Tibial artery (tissue), 4 donors: ENCODE data around the gene RLN3.

Experiments used
- DNase-seq, 2 donors: peaks; one replicate each; pipeline ENCODE4 v3.0.0-alpha.2; 2019
- H3K27ac ChIP-seq, 2 donors: fragments of 200-600 bp; sonication (generic) in 1 of 2; 1 replicate in 1 of 2; 2 replicates in 1 of 2; pipeline ENCODE4 v1.5.1; 2018 to 2019; ENCODE audit warnings: mild to moderate bottlenecking in 1 of 2
- H3K27me3 ChIP-seq, 2 donors: fragments of 200-600 bp; sonication (generic) in 1 of 2; one replicate each; pipeline versions ENCODE4 v1.5.1 to v1.6.0; 2016 to 2019
- H3K36me3 ChIP-seq, 3 donors: fragments of 200-600 bp; sonication (generic) in 2 of 3; one replicate each; pipeline ENCODE4 v1.5.1; 2016 to 2019; ENCODE audit warnings: mild to moderate bottlenecking in 2 of 3
- H3K4me1 ChIP-seq, 4 donors: fragments of 200-600 bp; sonication (generic) in 2 of 4; 1 replicate in 3 of 4; 2 replicates in 1 of 4; pipeline ENCODE4 v1.5.1; 2016 to 2019
- H3K4me3 ChIP-seq, 2 donors: fragments of 200-600 bp; sonication (generic) in 1 of 2; 1 replicate in 1 of 2; 2 replicates in 1 of 2; pipeline ENCODE4 v1.5.1; 2018 to 2019; ENCODE audit warnings: mild to moderate bottlenecking in 2 of 2
- H3K9me3 ChIP-seq, 3 donors: fragments of 200-600 bp; sonication (generic) in 1 of 3; one replicate each; pipeline ENCODE4 v1.5.1; 2016 to 2019
- CTCF ChIP-seq, 2 experiments: fragments of 200-600 bp in 1 of 2; fragments of 450-650 bp in 1 of 2; IDR thresholded peaks; one replicate each; pipeline ENCODE4 v1.5.1; 2017 to 2019; ENCODE audit warnings: antibody characterized with exemption in 2 of 2, mild to moderate bottlenecking in 1 of 2, moderate library complexity in 1 of 2
- intact Hi-C: fragments of 100-400 bp; cut with DNase I; formaldehyde crosslinking; loops from one replicate; pipeline ENCODE4 v1.15.0; 2023; ENCODE audit warnings: low total_unique reads

The RLN3 gene

GRCh38 chr19:14027856-14028450 lies at the start of gene RLN3:
Gene RLN3 (plus strand): TSS chr19:14028148. CDS start chr19:14028205, 57 bp downstream.
- no peak for DNase-seq
- intact Hi-C loops, result no loop called here

GRCh38 chr19:13978351-13979243 lies 49.4 kb upstream of the RLN3 start:
- TF ChIP-seq CTCF (IDR thresholded peaks at IDR 0.05), result no peak
- peak; percentile 89 to 93 for DNase-seq
- Histone ChIP-seq H3K4me1 (peaks cover 0 to 30% (median 19%) of the 10 kb centered on the region in 4 donors), H3K9me3 (no peaks in the 10 kb centered on the region), H3K36me3 (peaks cover 0 to 47% (median 5%) of the 10 kb centered on the region in 3 donors), H3K27me3 (no peaks in the 10 kb centered on the region), H3K27ac (peak overlapping the region; percentile 73 to 76), H3K4me3 (peak overlapping the region; percentile 54 to 63)
- intact Hi-C loops, result no loop called here

More at GRCh38 chr19:14027856-14028450, at the start of gene RLN3:
- TF ChIP-seq CTCF (IDR thresholded peaks at IDR 0.05), result no peak
- H3K27me3 ChIP-seq, result peaks cover 0 to 22% of the 10 kb centered on the region in 2 donors
- peaks cover 7 to 12% (median 10%) of the 10 kb centered on the region in 4 donors for H3K4me1 ChIP-seq
- H3K36me3 ChIP-seq, result no peaks in the 10 kb centered on the region
- no peaks in the 10 kb centered on the region for H3K9me3 ChIP-seq
- no peak within 1 kb of the TSS for H3K4me3 ChIP-seq
- no peak within 1 kb of the TSS for H3K27ac ChIP-seq

GRCh38 chr19:13979244-13979615 lies 48.7 kb upstream of the RLN3 start:
- no peak for DNase-seq
- Histone ChIP-seq H3K27me3 (no peaks in the 10 kb centered on the region), H3K36me3 (peaks cover 0 to 47% (median 5%) of the 10 kb centered on the region in 3 donors), H3K9me3 (no peaks in the 10 kb centered on the region), H3K4me3 (peak overlapping the region; percentile 54 to 63), H3K4me1 (peaks cover 0 to 30% (median 19%) of the 10 kb centered on the region in 4 donors), H3K27ac (peak overlapping the region; percentile 73 to 76)
- intact Hi-C loops, result no loop called here
- no peak for TF ChIP-seq CTCF (IDR thresholded peaks at IDR 0.05)

- Histone ChIP-seq H3K27me3 (no peaks in the 10 kb centered on the region), H3K36me3 (peaks cover 0 to 44% (median 5%) of the 10 kb centered on the region in 3 donors), H3K9me3 (no peaks in the 10 kb centered on the region), H3K4me3 (peak overlapping the region in 1 of 2 donors; percentile 63), H3K27ac (peak overlapping the region; percentile 73 to 76), H3K4me1 (peaks cover 0 to 30% (median 19%) of the 10 kb centered on the region in 4 donors)
- no peak for DNase-seq
- TF ChIP-seq CTCF (IDR thresholded peaks at IDR 0.05), result no peak
- intact Hi-C loops, result no loop called here
Observed at GRCh38 chr19:13979686-13980085, 48.3 kb upstream of the RLN3 start.

GRCh38 chr19:13980340-13980739 lies 47.6 kb upstream of the RLN3 start:
- Histone ChIP-seq H3K36me3 (peaks cover 0 to 38% (median 5%) of the 10 kb centered on the region in 3 donors), H3K4me1 (peaks cover 0 to 30% (median 19%) of the 10 kb centered on the region in 4 donors), H3K27me3 (no peaks in the 10 kb centered on the region), H3K4me3 (no peak overlapping the region), H3K27ac (no peak overlapping the region), H3K9me3 (no peaks in the 10 kb centered on the region)
- intact Hi-C loops, result no loop called here
- TF ChIP-seq CTCF (IDR thresholded peaks at IDR 0.05), result no peak
- DNase-seq, result no peak
